ENCODE measurements around the gene FTSJ3. TPM values are rescaled to one million over a fixed set of nuclear protein-coding genes. Genes with fewer than 3 reads are reported as not detected.
"Not testable (repeated sequence)": the region's sequence is repeated elsewhere in the genome, so short reads cannot be mapped to it uniquely, and the experiment has no call there.

The FTSJ3 gene
- total RNA-seq, 1 donor from 2014 or later, result 57.7 TPM

DNA sequence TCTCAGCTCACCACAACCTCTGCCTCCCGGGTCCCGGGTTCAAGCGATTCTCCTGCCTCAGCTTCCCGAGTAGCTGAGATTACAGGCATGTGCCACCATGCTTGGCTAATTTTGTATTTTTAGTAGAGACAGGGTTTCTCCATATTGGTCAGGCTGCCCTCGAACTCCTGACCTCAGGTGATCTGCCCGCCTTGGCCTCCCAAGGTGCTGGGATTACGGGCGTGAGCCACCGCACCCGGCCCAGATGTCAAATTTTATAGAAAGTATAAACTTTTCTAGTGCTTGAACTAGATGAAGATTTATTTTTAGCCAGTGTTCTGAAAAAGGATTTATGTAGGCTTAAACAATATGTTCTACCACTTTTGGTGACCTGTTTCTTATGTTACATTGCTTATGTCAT, 31.1 kb downstream of the FTSJ3 start:
- intact Hi-C loops (cut with micrococcal nuclease), result not testable (repeated sequence)

DNA sequence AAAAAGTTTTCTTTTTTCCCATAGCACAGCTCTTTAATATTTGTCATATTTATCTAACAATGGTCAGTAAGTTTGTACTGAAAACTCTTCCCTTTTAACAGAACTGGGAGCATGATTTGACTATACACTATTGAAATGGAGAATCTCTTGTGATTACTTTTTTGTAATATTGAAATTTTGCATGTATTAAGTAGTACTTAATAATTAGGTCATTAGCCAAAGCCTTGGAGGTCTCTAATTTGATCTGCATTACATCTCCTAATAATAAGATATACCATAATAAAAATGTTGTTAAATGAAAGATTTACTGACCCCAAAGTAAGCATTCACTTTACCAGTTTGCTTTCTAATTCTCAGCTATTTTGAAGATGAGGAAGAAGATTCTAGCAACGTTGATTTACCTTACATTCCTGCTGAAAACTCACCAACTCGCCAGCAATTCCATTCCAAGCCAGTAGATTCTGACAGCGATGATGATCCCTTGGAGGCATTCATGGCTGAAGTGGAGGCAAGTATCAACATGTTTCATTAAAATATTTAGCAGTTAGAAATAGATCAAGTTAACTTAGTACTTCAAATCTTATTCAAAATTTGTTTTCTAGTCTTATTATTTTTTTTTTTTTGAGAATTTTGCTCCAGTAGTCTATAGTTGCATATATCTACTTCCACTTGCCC, 35.3 kb downstream of the FTSJ3 start:
- intact Hi-C loops (cut with micrococcal nuclease), result loop anchor here (2.0 kb wide), 1 partner anchor 15 kb away; no protein-coding TSS in a partner anchor

DNA sequence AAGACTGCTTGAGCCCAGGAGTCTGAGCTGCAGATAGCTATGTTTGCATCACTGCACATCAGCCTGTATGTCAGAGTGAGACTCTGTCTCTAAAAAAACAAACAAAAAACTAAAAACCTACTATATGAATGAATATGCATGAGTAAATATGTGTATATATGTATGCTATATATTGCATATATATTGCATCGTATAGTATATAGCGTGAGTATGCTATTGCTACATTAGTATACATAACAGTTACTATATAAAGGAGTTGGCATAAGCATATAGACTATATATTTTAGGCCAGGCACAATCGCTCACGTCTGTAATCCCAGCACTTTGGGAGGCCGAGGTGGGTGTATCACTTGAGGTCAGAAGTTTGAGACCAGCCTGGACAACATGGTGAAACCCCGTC, 37.4 kb downstream of the FTSJ3 start:
- intact Hi-C loops (cut with micrococcal nuclease), result no loop called here

DNA sequence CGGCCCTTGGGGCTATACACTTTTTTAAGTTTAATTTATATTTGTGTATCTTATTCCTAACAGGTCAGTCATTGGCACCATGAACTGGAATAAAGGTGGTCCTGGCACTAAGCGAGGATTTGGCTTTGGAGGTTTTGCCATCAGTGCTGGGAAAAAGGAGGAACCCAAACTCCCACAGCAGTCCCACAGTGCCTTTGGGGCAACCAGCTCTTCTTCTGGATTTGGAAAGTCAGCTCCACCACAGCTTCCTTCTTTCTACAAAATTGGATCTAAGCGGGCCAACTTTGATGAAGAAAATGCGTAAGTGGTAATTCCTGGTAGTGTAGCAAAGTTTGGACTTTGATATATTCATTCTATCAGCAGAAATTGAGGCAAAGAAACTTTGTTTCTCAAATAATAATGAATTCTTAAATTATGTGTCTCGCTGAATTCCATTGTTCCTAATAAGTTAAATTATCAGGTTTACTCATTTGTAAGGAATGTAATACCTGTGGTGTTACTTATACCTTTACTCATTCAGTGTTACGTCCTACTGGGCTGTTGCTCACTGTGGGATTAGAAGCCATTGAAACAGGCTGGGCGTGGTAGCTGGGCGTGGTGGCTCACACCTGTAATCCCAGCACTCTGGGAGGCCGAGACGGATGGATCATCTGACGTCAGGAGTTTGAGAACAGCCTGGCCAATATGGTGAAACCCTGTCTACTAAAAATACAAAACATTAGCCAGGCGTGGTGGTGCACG, 40.3 kb downstream of the FTSJ3 start:
- intact Hi-C loops (cut with micrococcal nuclease), result no loop called here

DNA sequence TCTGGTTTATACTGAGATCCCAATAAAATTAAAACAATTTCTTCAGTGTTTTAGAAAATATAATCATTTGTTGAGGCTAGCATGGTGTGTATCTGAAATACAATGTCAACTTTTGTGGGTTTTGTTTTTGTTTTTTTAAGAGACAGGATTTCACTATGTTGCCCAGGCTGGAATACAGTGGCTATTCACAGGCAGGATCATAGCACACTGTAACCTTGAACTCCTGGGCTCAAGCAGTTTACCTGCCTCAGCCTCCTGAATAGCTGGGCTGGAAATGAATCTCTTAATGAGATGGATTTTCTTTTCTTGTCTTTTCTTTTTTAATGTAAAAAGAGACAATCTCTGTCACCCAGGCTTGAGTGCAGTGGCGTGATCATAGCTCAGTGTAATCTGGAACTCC, 41.3 kb downstream of the FTSJ3 start:
- intact Hi-C loops (cut with micrococcal nuclease), result no loop called here

DNA sequence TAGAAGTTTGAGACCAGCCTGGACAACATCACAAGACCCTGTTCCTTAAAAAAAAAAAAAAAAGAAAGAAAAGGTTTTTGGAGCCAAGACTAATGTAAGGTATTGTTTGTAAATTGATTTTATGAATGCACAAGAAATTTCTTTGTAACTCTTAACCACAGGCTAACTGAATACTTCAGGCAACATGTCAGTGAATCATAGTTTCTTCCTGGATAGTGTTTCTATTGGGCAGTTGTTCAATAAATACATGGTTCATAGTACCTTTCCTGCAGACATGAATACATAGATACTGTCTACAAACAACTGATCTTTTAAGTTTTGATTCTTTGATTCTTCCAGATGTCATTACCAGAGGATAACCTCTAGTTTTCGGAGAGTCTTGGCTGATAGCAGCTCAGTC, 41.9 kb downstream of the FTSJ3 start:
- intact Hi-C loops (cut with micrococcal nuclease), result no loop called here

DNA sequence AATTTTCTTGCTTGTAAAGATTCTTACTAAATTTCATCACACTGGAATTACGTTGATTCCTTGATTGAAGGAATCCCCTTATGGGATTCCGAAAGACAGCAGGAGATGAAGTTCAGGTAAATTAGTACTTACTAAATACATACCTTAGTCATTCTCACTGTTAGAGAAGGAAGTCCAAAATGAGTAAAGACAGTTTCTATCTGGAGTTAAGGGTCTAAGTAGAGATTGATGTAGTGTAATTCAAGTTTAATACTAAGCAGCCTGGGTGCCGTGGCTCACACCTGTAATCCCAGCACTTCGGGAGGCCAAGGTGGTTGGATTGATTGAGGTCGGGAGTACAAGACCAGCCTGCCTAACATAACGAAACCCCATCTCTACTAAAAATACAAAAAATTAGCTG, 43.9 kb downstream of the FTSJ3 start:
- intact Hi-C loops (cut with micrococcal nuclease), result no loop called here

DNA sequence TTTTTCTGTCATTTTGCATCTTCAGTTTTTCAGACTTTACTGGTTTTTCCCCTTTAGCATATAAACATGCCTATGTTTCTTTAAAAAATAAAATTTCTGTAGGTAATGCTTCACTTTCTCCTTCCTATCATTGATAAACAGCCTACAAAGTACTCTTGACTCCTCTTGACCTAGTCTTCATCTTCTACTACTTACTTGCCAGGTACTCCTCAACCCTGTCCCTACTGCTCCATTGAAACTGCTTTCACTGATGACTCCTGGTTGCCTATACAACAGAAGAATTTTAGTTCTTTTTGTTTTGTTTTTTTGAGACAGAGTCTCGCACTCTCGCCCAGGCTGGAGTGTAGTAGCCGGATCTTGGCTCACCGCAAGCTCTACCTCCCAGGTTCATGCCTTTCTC, 46.5 kb downstream of the FTSJ3 start:
- intact Hi-C loops (cut with micrococcal nuclease), result no loop called here

DNA sequence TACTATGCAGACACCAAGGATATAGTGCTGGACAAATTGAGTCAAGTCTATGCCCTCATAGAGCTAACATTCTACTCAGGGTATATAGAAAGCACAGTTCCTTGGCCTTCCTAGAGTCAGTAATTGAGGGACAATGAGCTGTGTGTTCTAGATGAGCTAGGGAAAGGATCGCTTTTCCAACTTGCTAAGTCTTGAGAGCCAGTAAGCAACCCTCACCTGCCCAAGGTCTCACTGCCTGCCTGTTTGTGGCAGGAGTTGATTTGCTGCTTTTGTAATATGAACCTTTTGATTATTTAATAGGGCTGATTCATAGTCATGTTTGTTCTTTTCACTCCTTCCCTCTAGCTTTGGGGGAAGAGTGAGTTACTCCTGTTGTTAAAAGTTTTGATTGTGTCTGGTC, 47.0 kb downstream of the FTSJ3 start:
- intact Hi-C loops (cut with micrococcal nuclease), result no loop called here

DNA sequence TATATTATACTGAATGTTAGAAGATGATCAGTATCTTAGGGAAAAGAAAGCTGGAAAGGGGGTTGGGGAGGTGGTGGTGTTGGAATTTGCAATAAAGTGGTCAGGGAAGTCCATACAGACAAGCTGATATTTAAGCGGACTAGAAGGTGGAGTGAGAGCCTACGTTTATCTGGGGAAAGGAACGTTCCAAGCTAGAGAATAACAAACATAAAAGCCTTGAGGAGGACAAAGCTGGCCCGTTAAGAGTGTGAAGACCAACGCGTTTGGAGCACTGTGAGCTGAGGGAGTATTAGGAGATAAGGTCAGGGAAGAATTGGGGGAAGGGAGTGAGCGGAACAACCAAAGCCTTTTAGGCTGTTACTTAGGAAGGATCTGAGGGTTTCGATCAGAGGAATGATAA, 52.0 kb downstream of the FTSJ3 start:
- intact Hi-C loops (cut with micrococcal nuclease), result no loop called here

DNA sequence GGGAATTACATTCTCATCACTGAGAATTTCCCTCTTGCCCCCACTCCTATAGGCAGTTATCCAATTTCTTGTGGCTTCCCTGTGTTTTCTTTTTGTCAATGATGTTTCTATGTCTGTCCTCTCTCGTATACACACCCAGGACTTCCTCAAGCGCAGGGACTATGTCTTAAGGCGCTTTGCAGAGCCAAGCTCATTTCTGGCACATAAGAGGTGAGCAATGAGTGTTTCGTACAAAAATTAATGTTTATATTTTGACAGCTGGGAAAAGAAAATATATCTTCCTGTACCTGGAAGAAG, 52.5 kb downstream of the FTSJ3 start:
- intact Hi-C loops (cut with micrococcal nuclease), result loop anchor here (1.0 to 5.0 kb wide), 2 partner anchors 357 to 488 kb away; partner anchors contain the start of genes ERN1 and TEX2

DNA sequence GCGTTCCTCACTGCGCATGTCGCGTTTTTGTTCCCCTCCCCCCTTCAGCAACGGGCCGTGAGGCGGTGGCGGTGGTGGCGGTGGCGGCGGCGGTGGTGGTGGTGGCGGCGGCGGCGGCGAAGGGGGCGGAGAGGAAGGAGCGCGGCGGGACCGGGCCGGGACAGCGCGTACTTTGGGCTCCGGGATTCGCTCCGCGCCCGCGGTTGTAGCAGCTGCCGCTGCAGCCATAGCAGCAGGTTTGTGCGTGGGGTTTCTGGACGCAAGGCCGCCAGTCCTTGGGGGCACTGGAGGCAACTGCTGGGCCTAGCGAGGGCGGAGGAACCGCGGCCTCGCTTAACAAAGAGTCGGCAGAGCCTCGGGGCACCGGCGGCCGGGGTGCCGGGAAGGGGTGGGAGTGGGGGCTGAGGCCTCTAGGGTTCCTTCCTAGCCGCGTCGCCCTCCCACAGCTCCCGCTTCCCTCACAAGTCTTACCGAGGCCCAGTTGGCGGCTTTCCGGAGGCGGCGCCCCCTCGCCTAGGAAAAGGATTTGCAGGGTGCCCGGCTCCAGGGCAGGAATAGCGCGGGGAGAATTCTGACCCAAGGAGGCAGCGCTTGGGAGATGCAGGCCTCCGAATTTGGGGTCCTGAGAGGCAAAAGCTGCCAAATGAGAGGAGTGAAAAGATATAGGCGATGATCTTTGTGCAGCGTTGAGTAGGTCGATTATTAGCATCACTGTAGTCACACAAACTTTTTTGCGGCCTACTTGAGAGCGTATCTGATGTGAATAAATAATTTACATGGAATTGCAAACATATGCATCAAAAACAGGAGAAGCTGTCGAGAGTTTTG, 53.1 kb downstream of the FTSJ3 start, which contains the start of gene DDX42:
TSS of gene DDX42 (plus strand) at position 30 of the 828 bp plus-strand sequence. CDS start 12,880 bp downstream, outside the sequence.
- intact Hi-C loops (cut with micrococcal nuclease), result loop anchor here (1.0 to 5.0 kb wide), 2 partner anchors 358 to 489 kb away; partner anchors contain the start of genes ERN1 and TEX2

DNA sequence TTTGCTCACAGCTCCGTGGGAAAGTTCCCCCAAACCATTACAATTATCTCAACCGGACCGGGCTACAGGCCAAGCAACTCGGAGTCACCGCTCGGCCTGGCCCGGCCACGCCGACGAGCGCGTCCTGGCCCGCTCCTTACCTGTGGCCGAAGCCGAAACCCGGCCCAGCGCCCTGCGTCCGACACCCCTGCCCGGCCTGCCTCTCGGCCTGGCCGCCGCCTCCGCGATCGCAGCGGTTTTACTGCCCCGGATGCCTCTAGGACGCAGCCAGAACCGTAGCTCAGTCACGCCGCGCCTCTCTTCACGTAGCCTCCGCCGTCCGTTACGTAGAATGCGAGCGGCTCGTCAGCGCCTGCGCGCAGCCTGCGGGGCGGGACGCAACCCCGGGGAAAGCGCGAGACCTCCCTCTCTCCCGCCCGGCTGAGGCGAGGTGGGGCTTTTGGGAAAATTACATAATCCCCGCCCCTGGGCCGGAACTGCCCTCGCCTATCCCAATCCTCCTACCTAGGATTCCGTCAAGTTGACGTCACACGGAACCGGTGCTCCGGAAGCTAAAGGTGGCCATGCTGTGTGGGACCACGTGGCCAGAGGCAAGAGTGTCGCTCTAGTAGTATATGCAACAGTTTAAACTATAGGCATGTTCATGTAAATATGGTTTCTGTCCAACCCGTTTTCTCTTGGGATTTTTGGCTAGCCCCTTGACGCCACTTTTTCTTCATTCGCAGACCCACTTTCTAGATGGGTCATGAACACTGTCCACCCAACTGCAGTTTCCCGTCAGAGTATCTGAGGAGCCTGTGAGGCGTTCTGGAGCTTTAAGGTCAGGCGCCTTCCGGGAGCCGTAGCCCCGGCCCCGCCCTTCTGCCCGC, 54.0 kb downstream of the FTSJ3 start, which contains the start of gene CCDC47:
TSS of gene CCDC47 (minus strand) at position 326 of the 869 bp plus-strand sequence. CDS start 7,422 bp downstream, outside the sequence.
- intact Hi-C loops (cut with micrococcal nuclease), result loop anchor here (1.0 to 5.0 kb wide), 14 partner anchors 32 to 733 kb away; partner anchors contain the start of genes CEP95, DCAF7, DDX5 and ERN1

DNA sequence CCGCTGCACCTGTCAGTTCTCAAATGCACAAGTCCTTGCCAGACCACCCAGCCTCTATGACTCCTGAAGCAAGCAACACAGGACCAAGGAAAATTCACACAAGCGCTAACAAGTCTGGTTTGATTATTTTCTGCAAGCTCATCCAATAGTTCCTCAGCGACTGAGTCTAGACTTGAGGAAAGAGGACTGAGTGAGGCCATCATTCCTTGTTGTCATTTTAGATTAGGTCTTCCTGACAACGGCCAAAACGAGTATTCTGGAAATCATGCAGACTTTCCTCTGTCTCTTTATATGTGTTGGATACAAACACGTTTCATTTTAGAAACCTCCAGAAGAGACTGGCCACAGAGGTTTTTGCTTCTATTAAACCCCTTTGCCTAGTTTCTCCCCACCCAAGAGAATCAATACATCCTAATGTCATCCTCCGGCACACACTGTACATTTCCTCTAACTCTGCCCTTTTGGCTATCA, 54.6 kb downstream of the FTSJ3 start:
- intact Hi-C loops (cut with micrococcal nuclease), result loop anchor here (1.0 to 5.0 kb wide), 13 partner anchors 32 to 734 kb away; partner anchors contain the start of genes CEP95, DCAF7, DDX5 and ERN1

Other genes with a start within 250 kb of the FTSJ3 start
- gene TACO1, start 226.8 kb downstream of the FTSJ3 start, total RNA-seq, result 25.1 and 27.5 TPM in 2 replicates
- gene MAP3K3, start 205.2 kb downstream of the FTSJ3 start, total RNA-seq, result 42.7 and 43.5 TPM in 2 replicates
- 637 and 645 TPM in 2 replicates for gene LIMD2, start 127.5 kb downstream of the FTSJ3 start, total RNA-seq
- gene STRADA, start 85.9 kb downstream of the FTSJ3 start, total RNA-seq, result 55.6 and 60.6 TPM in 2 replicates
- gene CCDC47, start 54.1 kb downstream of the FTSJ3 start, total RNA-seq, result 67.0 and 71.2 TPM in 2 replicates
- gene DDX42, start 53.5 kb downstream of the FTSJ3 start, total RNA-seq, result 132 and 135 TPM in 2 replicates
- 165 and 169 TPM in 2 replicates for gene PSMC5, start 232 bp downstream of the FTSJ3 start, total RNA-seq
- 137 and 143 TPM in 2 replicates for gene SMARCD2, start 15.0 kb upstream of the FTSJ3 start, total RNA-seq
- gene CSH2, start 46.0 kb upstream of the FTSJ3 start, total RNA-seq, result not detected in 2 replicates
- gene GH2, start 54.3 kb upstream of the FTSJ3 start, total RNA-seq, result not detected in 2 replicates
- not detected in 2 replicates for gene CSH1, start 68.9 kb upstream of the FTSJ3 start, total RNA-seq
- not detected in 2 replicates for gene CSHL1, start 83.6 kb upstream of the FTSJ3 start, total RNA-seq
- gene GH1, start 91.2 kb upstream of the FTSJ3 start, total RNA-seq, result not detected in 2 replicates
- 44.8 and 52.5 TPM in 2 replicates for gene CD79B, start 104.7 kb upstream of the FTSJ3 start, total RNA-seq
- 0.25 and 0.56 TPM in 2 replicates for gene SCN4A, start 145.3 kb upstream of the FTSJ3 start, total RNA-seq
- gene PRR29, start 170.7 kb upstream of the FTSJ3 start, total RNA-seq, result 2.2 and 3.0 TPM in 2 replicates
- 69.1 and 70.0 TPM in 2 replicates for gene ICAM2, start 193.0 kb upstream of the FTSJ3 start, total RNA-seq